OCI-LY1 (cell line): ENCODE results near the gene ARHGEF25.

ENCODE experiments used
- CTCF ChIP-seq: fragments of 200-600 bp; sonication (generic), shearing (Covaris generic); IDR thresholded peaks from 2 replicates; pipeline ENCODE4 v1.5.1; 2017; ENCODE audit warnings: mild to moderate bottlenecking, antibody characterized with exemption, low read length, moderate library complexity, mixed read lengths
- EZH2 ChIP-seq: fragments of 200-600 bp; sonication (generic), shearing (Covaris generic); IDR thresholded peaks from 2 replicates; pipeline ENCODE4 v1.8.0; 2017; ENCODE audit warnings: borderline replicate concordance, mixed run types, mild to moderate bottlenecking, antibody characterized with exemption, low read length, moderate library complexity, mixed read lengths

- TF ChIP-seq CTCF (no peak), EZH2 (no peak)
Measured at GRCh38 chr12:57661376-57661775, 50.1 kb downstream of the ARHGEF25 start.
